HL-60 (cell line): ENCODE results near the gene ABL2.
A peak's percentile ranks its signal among the peaks of the same experiment; 100 is the strongest.

Experiments used
- DNase-seq, 2 experiments: peaks; one replicate each; pipeline ENCODE4 v3.0.0-alpha.2; 2010 to 2020; ENCODE audit warnings: low read depth in 1 of 2, low spot score in 1 of 2
- H3K27ac ChIP-seq: fragments of 250-450 bp; sonication (Bioruptor Pico); replicated peaks from 2 replicates; pipeline ENCODE4 v1.5.1; 2020; ENCODE audit warnings: mild to moderate bottlenecking, moderate library complexity
- H3K27me3 ChIP-seq: fragments of 250-450 bp; sonication (Bioruptor Pico); 2 replicates; pipeline ENCODE4 v1.5.1; 2021; ENCODE audit warnings: mild to moderate bottlenecking, moderate library complexity; ENCODE audit not compliant: insufficient read depth, poor library complexity, severe bottlenecking
- H3K4me3 ChIP-seq: replicated peaks from 2 replicates; pipeline ENCODE4 v1.5.1; 2011; ENCODE audit warnings: mild to moderate bottlenecking, control low read depth, low read length; ENCODE audit not compliant: insufficient read depth
- GABPA ChIP-seq: IDR thresholded peaks from 2 replicates; pipeline ENCODE4 v1.6.1; 2012; ENCODE audit warnings: low read depth
- POLR2AphosphoS5 ChIP-seq: IDR thresholded peaks from 2 replicates; pipeline ENCODE4 v1.6.1; 2012; ENCODE audit warnings: low read depth
- SPI1 ChIP-seq: IDR thresholded peaks from 2 replicates; pipeline ENCODE4 v1.6.1; 2012; ENCODE audit warnings: low read depth, mild to moderate bottlenecking, borderline replicate concordance
- TF ChIP-seq, protein P1 (sequence below): IDR thresholded peaks from 2 replicates; pipeline ENCODE4 v1.6.1; 2012; ENCODE audit warnings: low read depth; ENCODE audit not compliant: insufficient replicate concordance
- TF ChIP-seq, protein P2 (sequence below): IDR thresholded peaks from one replicate; pipeline ENCODE4 v1.5.1; 2011; ENCODE audit warnings: low read length, control low read depth, inconsistent platforms; ENCODE audit not compliant: insufficient read depth

Gene ABL2

DNA sequence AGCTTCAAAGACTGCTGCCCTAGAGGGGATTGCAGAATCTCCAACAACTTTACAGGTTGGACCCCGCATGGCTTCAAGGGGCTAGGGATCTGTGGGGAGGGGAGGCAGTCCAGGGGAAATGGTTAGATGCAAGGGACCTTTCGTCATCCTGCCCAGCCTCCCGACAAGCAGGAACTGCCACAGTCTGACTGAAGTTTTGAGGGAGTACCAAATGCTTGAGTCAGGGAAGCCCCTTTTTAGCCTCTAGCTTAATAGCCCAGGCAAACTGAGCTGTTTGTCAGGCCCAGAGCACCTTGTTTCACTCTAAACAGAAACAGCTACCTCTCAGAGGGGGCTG is 146.5 kb downstream of the ABL2 start:
- H3K4me3 ChIP-seq = peak overlapping the region; percentile 75
- peak overlapping the region; percentile 83 for H3K27ac ChIP-seq
- TF ChIP-seq, protein P1, sequence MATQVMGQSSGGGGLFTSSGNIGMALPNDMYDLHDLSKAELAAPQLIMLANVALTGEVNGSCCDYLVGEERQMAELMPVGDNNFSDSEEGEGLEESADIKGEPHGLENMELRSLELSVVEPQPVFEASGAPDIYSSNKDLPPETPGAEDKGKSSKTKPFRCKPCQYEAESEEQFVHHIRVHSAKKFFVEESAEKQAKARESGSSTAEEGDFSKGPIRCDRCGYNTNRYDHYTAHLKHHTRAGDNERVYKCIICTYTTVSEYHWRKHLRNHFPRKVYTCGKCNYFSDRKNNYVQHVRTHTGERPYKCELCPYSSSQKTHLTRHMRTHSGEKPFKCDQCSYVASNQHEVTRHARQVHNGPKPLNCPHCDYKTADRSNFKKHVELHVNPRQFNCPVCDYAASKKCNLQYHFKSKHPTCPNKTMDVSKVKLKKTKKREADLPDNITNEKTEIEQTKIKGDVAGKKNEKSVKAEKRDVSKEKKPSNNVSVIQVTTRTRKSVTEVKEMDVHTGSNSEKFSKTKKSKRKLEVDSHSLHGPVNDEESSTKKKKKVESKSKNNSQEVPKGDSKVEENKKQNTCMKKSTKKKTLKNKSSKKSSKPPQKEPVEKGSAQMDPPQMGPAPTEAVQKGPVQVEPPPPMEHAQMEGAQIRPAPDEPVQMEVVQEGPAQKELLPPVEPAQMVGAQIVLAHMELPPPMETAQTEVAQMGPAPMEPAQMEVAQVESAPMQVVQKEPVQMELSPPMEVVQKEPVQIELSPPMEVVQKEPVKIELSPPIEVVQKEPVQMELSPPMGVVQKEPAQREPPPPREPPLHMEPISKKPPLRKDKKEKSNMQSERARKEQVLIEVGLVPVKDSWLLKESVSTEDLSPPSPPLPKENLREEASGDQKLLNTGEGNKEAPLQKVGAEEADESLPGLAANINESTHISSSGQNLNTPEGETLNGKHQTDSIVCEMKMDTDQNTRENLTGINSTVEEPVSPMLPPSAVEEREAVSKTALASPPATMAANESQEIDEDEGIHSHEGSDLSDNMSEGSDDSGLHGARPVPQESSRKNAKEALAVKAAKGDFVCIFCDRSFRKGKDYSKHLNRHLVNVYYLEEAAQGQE = no peak
- TF ChIP-seq GABPA (no peak), POLR2AphosphoS5 (no peak), SPI1 (no peak)
- TF ChIP-seq, protein P2, sequence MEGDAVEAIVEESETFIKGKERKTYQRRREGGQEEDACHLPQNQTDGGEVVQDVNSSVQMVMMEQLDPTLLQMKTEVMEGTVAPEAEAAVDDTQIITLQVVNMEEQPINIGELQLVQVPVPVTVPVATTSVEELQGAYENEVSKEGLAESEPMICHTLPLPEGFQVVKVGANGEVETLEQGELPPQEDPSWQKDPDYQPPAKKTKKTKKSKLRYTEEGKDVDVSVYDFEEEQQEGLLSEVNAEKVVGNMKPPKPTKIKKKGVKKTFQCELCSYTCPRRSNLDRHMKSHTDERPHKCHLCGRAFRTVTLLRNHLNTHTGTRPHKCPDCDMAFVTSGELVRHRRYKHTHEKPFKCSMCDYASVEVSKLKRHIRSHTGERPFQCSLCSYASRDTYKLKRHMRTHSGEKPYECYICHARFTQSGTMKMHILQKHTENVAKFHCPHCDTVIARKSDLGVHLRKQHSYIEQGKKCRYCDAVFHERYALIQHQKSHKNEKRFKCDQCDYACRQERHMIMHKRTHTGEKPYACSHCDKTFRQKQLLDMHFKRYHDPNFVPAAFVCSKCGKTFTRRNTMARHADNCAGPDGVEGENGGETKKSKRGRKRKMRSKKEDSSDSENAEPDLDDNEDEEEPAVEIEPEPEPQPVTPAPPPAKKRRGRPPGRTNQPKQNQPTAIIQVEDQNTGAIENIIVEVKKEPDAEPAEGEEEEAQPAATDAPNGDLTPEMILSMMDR = no peak
- H3K27me3 ChIP-seq = no peaks in the 10 kb centered on the region
- peak; percentile 34 to 68 for DNase-seq

DNA sequence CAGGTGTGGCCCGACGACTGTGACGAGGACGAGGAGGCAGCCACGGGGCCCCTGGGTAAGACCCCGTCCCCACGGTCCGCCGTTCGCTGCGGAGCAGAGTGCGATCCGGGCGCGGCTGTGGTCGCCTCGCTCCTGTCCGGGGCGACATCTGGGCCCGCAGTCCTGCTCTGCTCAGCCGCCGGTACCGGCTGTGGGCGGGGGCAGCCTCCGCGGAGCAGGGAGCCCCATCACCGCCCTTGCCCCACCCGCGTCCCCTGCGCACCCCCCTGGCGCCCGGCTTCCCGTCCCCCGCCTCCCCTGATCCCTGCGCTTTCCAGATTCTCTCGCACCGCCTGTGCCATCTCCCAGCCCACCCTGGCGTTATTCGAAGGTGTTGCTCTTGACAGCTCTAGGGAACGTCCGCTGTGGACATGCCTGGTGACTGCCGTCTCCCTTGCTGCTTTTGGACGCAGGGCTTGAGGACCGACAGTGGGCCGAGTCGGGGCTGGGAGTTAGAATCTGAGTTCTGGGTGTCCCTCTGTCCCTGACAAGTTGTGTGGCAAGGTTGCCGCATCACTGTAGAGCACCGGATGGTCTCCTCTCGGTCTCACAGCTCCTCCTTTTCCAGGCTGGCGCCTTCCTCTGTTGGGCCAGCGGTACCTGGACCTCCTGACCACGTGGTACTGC is 147.0 kb downstream of the ABL2 start:
- Histone ChIP-seq H3K27ac (peak overlapping the region; percentile 83), H3K4me3 (peak overlapping the region; percentile 75), H3K27me3 (no peaks in the 10 kb centered on the region)
- DNase-seq = no peak
- TF ChIP-seq, protein P2 = no peak
- no peak for TF ChIP-seq GABPA

DNA sequence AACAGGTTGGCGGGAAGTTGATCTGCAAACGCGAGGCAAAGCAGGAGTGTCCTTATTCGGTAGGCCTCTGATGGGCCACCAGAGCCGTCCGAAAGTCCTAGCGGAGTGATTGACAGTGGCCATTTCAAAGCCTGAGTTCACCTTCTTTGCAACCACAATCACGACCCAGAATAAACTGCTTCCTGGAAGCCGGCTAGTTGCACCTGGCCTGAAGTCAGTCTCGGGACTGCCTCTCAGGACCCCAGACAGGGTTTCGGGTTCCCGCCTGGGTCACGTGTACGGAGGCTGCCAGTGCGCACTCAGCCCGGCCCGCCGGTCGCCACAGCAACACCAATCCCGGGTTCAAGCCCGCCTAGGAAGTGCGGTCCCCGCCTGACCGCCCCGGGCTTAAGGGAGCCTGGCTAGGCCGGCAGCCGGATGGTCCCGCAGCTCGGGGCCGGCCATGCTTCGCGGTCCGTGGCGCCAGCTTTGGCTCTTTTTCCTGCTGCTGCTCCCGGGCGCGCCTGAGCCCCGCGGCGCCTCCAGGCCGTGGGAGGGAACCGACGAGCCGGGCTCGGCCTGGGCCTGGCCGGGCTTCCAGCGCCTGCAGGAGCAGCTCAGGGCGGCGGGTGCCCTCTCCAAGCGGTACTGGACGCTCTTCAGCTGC is 147.7 kb downstream of the ABL2 start, which contains the start of gene TOR3A:
Gene TOR3A (plus strand): TSS at position 384 of the 646 bp plus-strand sequence. CDS start 59 bp downstream, at position 443.
- Histone ChIP-seq H3K27ac (peak within 1 kb of the TSS; percentile 83), H3K4me3 (peak within 1 kb of the TSS; percentile 75), H3K27me3 (no peaks in the 10 kb centered on the region)
- peak; percentile 59 for TF ChIP-seq POLR2AphosphoS5
- TF ChIP-seq SPI1 = peak; percentile 27; the same call in 1 of the 2 replicates
- TF ChIP-seq, protein P2 = no peak
- TF ChIP-seq, protein P1 = peak; percentile 22
- no peak for TF ChIP-seq GABPA
- peak; percentile 80 to 95 for DNase-seq
